GM12878 (cell line): Measurements from ENCODE around the gene ISLR. TPM values are rescaled to one million over a fixed set of nuclear protein-coding genes. Genes with fewer than 3 reads are reported as not detected.

Experiments used
- ATAC-seq: fragments of 200-7000 bp; cut with Tn5 transposase; 3 replicates; pipeline ENCODE4 v1.9.1; 2020; ENCODE audit warnings: mild to moderate bottlenecking, moderate library complexity
- BruUV-seq: library from RNA; stranded (reverse); fragments of 400-500 nt; replicated peaks from 2 replicates; lab custom pipeline; 2021; lab: Mats Ljungman, UMichigan
- CTCF ChIA-PET: fragments of 300-600 bp; sonication (Branson Sonifier 250); formaldehyde crosslinking; extraction: SDS; loops from one replicate; lab custom pipeline; 2021; ENCODE audit warnings: inconsistent platforms; lab: Yijun Ruan, JAX
- POLR2A ChIA-PET: fragments of 350-600 bp; formaldehyde crosslinking; extraction: SDS; loops from one replicate; lab custom pipeline; 2021; ENCODE audit warnings: inconsistent platforms; lab: Charles Lee
- RAD21 ChIA-PET: fragments of 300-600 bp; sonication (Branson Sonifier 250); formaldehyde crosslinking; loops from one replicate; lab custom pipeline; 2023; ENCODE audit warnings: antibody characterized with exemption; ENCODE audit not compliant: unreplicated experiment; lab: Charles Lee
- SMC1A ChIA-PET: fragments of 300-600 bp; sonication (Branson Sonifier 250); formaldehyde crosslinking; loops from one replicate; lab custom pipeline; 2023; ENCODE audit not compliant: unreplicated experiment, uncharacterized antibody; lab: Charles Lee
- DNase-seq: peaks from one replicate; pipeline ENCODE4 v3.0.0-alpha.2; 2011; ENCODE audit warnings: low read depth, low spot score
- FAIRE-seq: peaks from 3 replicates; lab custom pipeline; 2011; peaks lifted over from hg19 to GRCh38; lab: Jason Lieb, UNC
- H2AFZ ChIP-seq: 2 replicates; pipeline ENCODE4 v1.6.0; 2011; ENCODE audit warnings: low read depth, low read length, control low read depth; ENCODE audit not compliant: control insufficient read depth
- H3K27ac ChIP-seq: 2 replicates; pipeline ENCODE4 v1.5.1; 2011; ENCODE audit warnings: control low read depth; ENCODE audit not compliant: control insufficient read depth, insufficient read depth
- H3K27me3 ChIP-seq, 2 experiments: replicated peaks in 1 of 2; 2 replicates each; pipeline versions ENCODE4 v1.6.0 to v1.6.1; 2011; ENCODE audit warnings: low read length in 1 of 2; ENCODE audit not compliant: control insufficient read depth in 2 of 2, insufficient read depth in 2 of 2
- H3K36me3 ChIP-seq, 2 experiments: 2 replicates each; pipeline ENCODE4 v1.5.1; 2011; ENCODE audit warnings: low read length in 1 of 2; ENCODE audit not compliant: control insufficient read depth in 2 of 2, insufficient read depth in 2 of 2
- H3K4me1 ChIP-seq: 2 replicates; pipeline ENCODE4 v1.6.1; 2011; ENCODE audit warnings: mild to moderate bottlenecking, low read length, moderate library complexity, mixed read lengths; ENCODE audit not compliant: control insufficient read depth, insufficient read depth
- H3K4me2 ChIP-seq: 2 replicates; pipeline ENCODE4 v1.6.0; 2011; ENCODE audit warnings: control low read depth; ENCODE audit not compliant: control insufficient read depth, insufficient read depth
- H3K4me3 ChIP-seq: fragments of 200-600 bp; sonication (generic); 2 replicates; pipeline ENCODE4 v1.5.1; 2016
- H3K79me2 ChIP-seq: 2 replicates; pipeline ENCODE4 v1.6.0; 2011; ENCODE audit warnings: low read length; ENCODE audit not compliant: control insufficient read depth, insufficient read depth
- H3K9ac ChIP-seq: 2 replicates; pipeline ENCODE4 v1.8.0; 2011; ENCODE audit warnings: low read length, control low read depth, mixed read lengths; ENCODE audit not compliant: control insufficient read depth, insufficient read depth
- H3K9me3 ChIP-seq: replicated peaks from 3 replicates; pipeline ENCODE4 v1.5.1; 2011; ENCODE audit warnings: mild to moderate bottlenecking, low read length; ENCODE audit not compliant: control insufficient read depth, insufficient read depth
- H4K20me1 ChIP-seq: 2 replicates; pipeline ENCODE4 v1.6.0; 2011; ENCODE audit not compliant: control insufficient read depth, insufficient read depth
- EZH2 ChIP-seq: IDR thresholded peaks from 2 replicates; pipeline ENCODE4 v1.6.1; 2012; ENCODE audit warnings: low read depth, mild to moderate bottlenecking, control low read depth, inconsistent platforms, low read length, borderline replicate concordance; ENCODE audit not compliant: control insufficient read depth
- FOXK2 ChIP-seq: fragments of 450-650 bp; IDR thresholded peaks from 2 replicates; pipeline ENCODE4 v1.6.1; 2017; ENCODE audit warnings: mild to moderate bottlenecking, moderate library complexity
- MEF2B ChIP-seq: fragments of 450-650 bp; IDR thresholded peaks from 2 replicates; pipeline ENCODE4 v1.6.1; 2018; ENCODE audit warnings: mild to moderate bottlenecking, moderate library complexity; ENCODE audit not compliant: partially characterized antibody, poor library complexity, severe bottlenecking
- MXI1 ChIP-seq: fragments of 150-350 bp; IDR thresholded peaks from 2 replicates; pipeline ENCODE4 v1.6.1; 2011; ENCODE audit warnings: low read depth, mild to moderate bottlenecking, inconsistent platforms, low read length, improper control_type of control experiment
- PKNOX1 ChIP-seq: fragments of 450-650 bp; IDR thresholded peaks from 2 replicates; pipeline ENCODE4 v1.6.1; 2016; ENCODE audit warnings: mild to moderate bottlenecking
- SMAD5 ChIP-seq: IDR thresholded peaks from 2 replicates; pipeline ENCODE4 v1.6.1; 2016; ENCODE audit warnings: antibody characterized with exemption, low read depth
- SMARCA5 ChIP-seq: fragments of 450-650 bp; IDR thresholded peaks from 2 replicates; pipeline ENCODE4 v1.6.1; 2017; ENCODE audit warnings: mild to moderate bottlenecking
- SREBF1 ChIP-seq: IDR thresholded peaks from 2 replicates; pipeline ENCODE4 v1.6.1; 2012; ENCODE audit warnings: mild to moderate bottlenecking, low read length
- STAT1 ChIP-seq: fragments of 450-650 bp; conservative IDR thresholded peaks from 2 replicates; pipeline ENCODE4 v1.6.1; 2014; ENCODE audit warnings: antibody characterized with exemption, mild to moderate bottlenecking
- TAF1 ChIP-seq: IDR thresholded peaks from 2 replicates; pipeline ENCODE4 v1.6.1; 2011; ENCODE audit warnings: mild to moderate bottlenecking, low read depth, low read length, borderline replicate concordance
- TARDBP ChIP-seq: IDR thresholded peaks from 2 replicates; pipeline ENCODE4 v1.6.1; 2016; ENCODE audit warnings: borderline replicate concordance
- ZBTB11 ChIP-seq: fragments of 450-650 bp; formaldehyde crosslinking; IDR thresholded peaks from 2 replicates; pipeline ENCODE4 v1.5.0; 2022; ENCODE audit warnings: mild to moderate bottlenecking, missing genetic modification characterization
- ZNF622 ChIP-seq: fragments of 450-650 bp; IDR thresholded peaks from 2 replicates; pipeline ENCODE4 v1.6.1; 2017; ENCODE audit warnings: mild to moderate bottlenecking, inconsistent platforms
- WGBS: methylation state at CpG from one replicate; pipeline ENCODE4 v1.1.6; 2016; ENCODE audit warnings: low lambda C conversion rate; ENCODE audit not compliant: insufficient replicate concordance, insufficient coverage; ENCODE audit errors: missing lambda C conversion rate; 5-methylcytosine and 5-hydroxymethylcytosine counted together
- in situ Hi-C: fragments of 300-500 bp; cut with MboI; formaldehyde crosslinking; loops from 9 replicates; pipeline ENCODE4 v1.14.3; 2018; ENCODE audit warnings: mixed read lengths
- intact Hi-C: fragments of 100-400 bp; cut with micrococcal nuclease; formaldehyde crosslinking; loops from one replicate; pipeline ENCODE4 v1.14.2; 2022; ENCODE audit not compliant: unreplicated experiment
- polyA plus RNA-seq, 11 experiments: library from polyadenylated mRNA; depleted of rRNA in 4 of 11; unstranded in 6 of 11; stranded (reverse) in 5 of 11; fragments of >200 nt; fragmentation: Nextera tagmentation in 4 of 11; fragmentation: Illumina TruSeq in 1 of 11; extraction: Ambion mirVana in 4 of 11; extraction: Trizol in 1 of 11; gene quantifications; 1 replicate in 1 of 11; 2 replicates in 10 of 11; pipeline versions ENCODE4 v1.2.1 to v1.2.3, GENCODE V29; 2011 to 2016; ENCODE audit warnings: inconsistent platforms in 2 of 11, missing spikeins in 2 of 11, low read depth in 1 of 11
- total RNA-seq, 4 experiments: library from RNA; depleted of rRNA in 3 of 4; stranded (reverse); fragments of >200 nt in 3 of 4; fragmentation: Illumina TruSeq in 1 of 4; extraction: Trizol in 1 of 4; gene quantifications; 2 replicates each; pipeline versions ENCODE4 v1.2.1 to v1.2.3, GENCODE V29; 2013 to 2021

The ISLR gene
- total and polyA plus RNA-seq, 10 of the 15 experiments (the other 5 are each of a cell fraction or from before 2014, with no cell fraction given) = 0.03 to 1.8 (median 0.54) TPM

GRCh38 chr15:74196175-74196574 lies 22.7 kb downstream of the ISLR start:
- no peaks in the 10 kb centered on the region for H3K79me2 ChIP-seq
- no peaks in the 10 kb centered on the region for H4K20me1 ChIP-seq
- FAIRE-seq = no peak
- in situ Hi-C loops (no loop called here), intact Hi-C loops (no loop called here)
- ChIA-PET POLR2A (no interaction called here), CTCF (no interaction called here), SMC1A (interaction anchor here (0.5 to 1.0 kb wide), 3 partner anchors 37 to 322 kb away, joined by 3 to 4 read pairs (median 3); no protein-coding TSS in a partner anchor)
- peaks cover 25% of the 10 kb centered on the region for H3K4me1 ChIP-seq
- no peak overlapping the region for H3K4me3 ChIP-seq
- no peak for ATAC-seq
- no TSS peak for BruUV-seq
- no peak overlapping the region for H3K4me2 ChIP-seq
- DNase-seq = no peak
- no peaks in the 10 kb centered on the region for H3K36me3 ChIP-seq
- no peak overlapping the region for H3K9ac ChIP-seq
- TF ChIP-seq PKNOX1 (no peak), TARDBP (no peak), SMARCA5 (no peak)
- TF ChIP-seq, all 136 proteins: peak for 0
- H3K27me3 ChIP-seq = no peaks in the 10 kb centered on the region
- no peak overlapping the region for H3K27ac ChIP-seq
- WGBS = 53% methylated on average over 7 of the region's 7 CpGs
- RAD21 ChIA-PET = no interaction called here
- H2AFZ ChIP-seq = no peak overlapping the region
- H3K9me3 ChIP-seq = no peaks in the 10 kb centered on the region

GRCh38 chr15:74197176-74197965 lies 23.9 kb downstream of the ISLR start:
- ChIA-PET CTCF (no interaction called here), RAD21 (no interaction called here), SMC1A (interaction anchor here (1.0 kb wide), 1 partner anchor 50 kb away, joined by 3 read pairs; no protein-coding TSS in a partner anchor), POLR2A (no interaction called here)
- H3K36me3 ChIP-seq = no peaks in the 10 kb centered on the region
- WGBS = 59% methylated on average over 9 of the region's 9 CpGs
- H3K9ac ChIP-seq = no peak overlapping the region
- H3K9me3 ChIP-seq = no peaks in the 10 kb centered on the region
- DNase-seq (no peak), FAIRE-seq (no peak), ATAC-seq (no peak)
- in situ Hi-C loops (no loop called here), intact Hi-C loops (no loop called here)
- H4K20me1 ChIP-seq = no peaks in the 10 kb centered on the region
- no peak overlapping the region for H3K4me3 ChIP-seq
- H2AFZ ChIP-seq = no peak overlapping the region
- no peak overlapping the region for H3K27ac ChIP-seq
- no peaks in the 10 kb centered on the region for H3K27me3 ChIP-seq
- no peaks in the 10 kb centered on the region for H3K79me2 ChIP-seq
- BruUV-seq = no TSS peak
- H3K4me1 ChIP-seq = peaks cover 32% of the 10 kb centered on the region
- no peak overlapping the region for H3K4me2 ChIP-seq
- no peak for TF ChIP-seq FOXK2
- no peak for TF ChIP-seq MXI1
- no peak for TF ChIP-seq TAF1
- no peak for TF ChIP-seq STAT1
- TF ChIP-seq SMAD5 = no peak
- TF ChIP-seq ZBTB11 (CRISPR knock-in tag) = no peak
- TF ChIP-seq SREBF1 = no peak
- no peak for TF ChIP-seq ZNF622
- TF ChIP-seq MEF2B = no peak
- TF ChIP-seq EZH2 = no peak
